ENCODE data around the gene GLTP. TPM values are rescaled to one million over a fixed set of nuclear protein-coding genes. Genes with fewer than 3 reads are reported as not detected.

The GLTP gene
- total RNA-seq, 1 experiment from 2014 or later, result 15.5 TPM

DNA sequence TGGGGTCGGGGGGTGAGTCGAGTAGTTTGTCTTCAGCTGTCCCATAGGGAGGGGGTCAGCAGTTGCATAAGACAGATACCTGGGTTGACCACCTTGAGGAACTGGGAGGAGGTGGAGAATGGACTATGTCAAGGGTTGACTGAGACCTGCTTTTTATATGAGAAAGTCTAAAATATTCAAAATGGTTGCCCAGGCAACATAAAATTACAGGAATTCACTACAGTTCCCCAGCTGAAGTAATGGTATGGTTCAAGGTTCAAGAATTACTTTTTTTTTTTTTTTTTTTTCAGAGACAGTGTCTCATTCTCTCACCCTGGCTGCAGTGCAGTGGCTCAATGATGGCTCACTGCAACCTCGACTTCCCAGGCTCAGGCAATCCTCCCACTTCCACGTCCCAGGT lies 14.6 kb upstream of the GLTP start:
- no peaks in the 10 kb centered on the region for H3K79me1 ChIP-seq (ENCODE audit: insufficient read depth, low read depth, low read length, poor library complexity, severe bottlenecking)
- no CpG with 5 or more reads among the region's 4 CpGs for WGBS (ENCODE audit: extremely low coverage, insufficient read length, low lambda C conversion rate)
- H3K9me3 ChIP-seq (ENCODE audit: control insufficient read depth, low read depth, low read length), result no peaks in the 10 kb centered on the region
- Mint-ChIP-seq H3K9me3 (no peaks in the 10 kb centered on the region; a peak in 1 of 5 replicates), H3K27me3 (ENCODE audit: low read depth) (peaks cover 92% of the 10 kb centered on the region), H3K36me3 (ENCODE audit: insufficient read depth in 1 of 3, low read depth in 3 of 3) (0 out of 7 replicates have a peak, but pooled peaks cover 0 to under 1% (median 0%) of the 10 kb centered on the region in 3 experiments), H3K4me3 (no peak overlapping the region), H3K27ac (no peak overlapping the region), H3K4me1 (peaks cover 2 to 9% of the 10 kb centered on the region in 2 experiments)
- H3K23ac ChIP-seq (ENCODE audit: insufficient read length, low read depth, low read length), result no peak overlapping the region
- H3K4me2 ChIP-seq (ENCODE audit: insufficient read depth, insufficient read length, low read length), result no peak overlapping the region
- no peak overlapping the region for H4K91ac ChIP-seq (ENCODE audit: insufficient read length, low read depth, low read length)
- no peaks in the 10 kb centered on the region for H4K20me1 ChIP-seq (ENCODE audit: control insufficient read depth, insufficient read depth, insufficient read length)
- H2AFZ ChIP-seq (ENCODE audit: low read length), result no peak overlapping the region
- H3K14ac ChIP-seq (ENCODE audit: insufficient read depth, low read length), result no peak overlapping the region
- no peak overlapping the region for H4K5ac ChIP-seq (ENCODE audit: insufficient read length, low read depth, low read length)
- H3K56ac ChIP-seq (ENCODE audit: insufficient read length, low read depth, low read length), result no peak overlapping the region
- H3K27ac ChIP-seq (ENCODE audit: insufficient read length, low read depth, low read length), result no peak overlapping the region
- no peak overlapping the region for H2BK12ac ChIP-seq (ENCODE audit: insufficient read length, low read depth, low read length)
- TF ChIP-seq, protein P1, sequence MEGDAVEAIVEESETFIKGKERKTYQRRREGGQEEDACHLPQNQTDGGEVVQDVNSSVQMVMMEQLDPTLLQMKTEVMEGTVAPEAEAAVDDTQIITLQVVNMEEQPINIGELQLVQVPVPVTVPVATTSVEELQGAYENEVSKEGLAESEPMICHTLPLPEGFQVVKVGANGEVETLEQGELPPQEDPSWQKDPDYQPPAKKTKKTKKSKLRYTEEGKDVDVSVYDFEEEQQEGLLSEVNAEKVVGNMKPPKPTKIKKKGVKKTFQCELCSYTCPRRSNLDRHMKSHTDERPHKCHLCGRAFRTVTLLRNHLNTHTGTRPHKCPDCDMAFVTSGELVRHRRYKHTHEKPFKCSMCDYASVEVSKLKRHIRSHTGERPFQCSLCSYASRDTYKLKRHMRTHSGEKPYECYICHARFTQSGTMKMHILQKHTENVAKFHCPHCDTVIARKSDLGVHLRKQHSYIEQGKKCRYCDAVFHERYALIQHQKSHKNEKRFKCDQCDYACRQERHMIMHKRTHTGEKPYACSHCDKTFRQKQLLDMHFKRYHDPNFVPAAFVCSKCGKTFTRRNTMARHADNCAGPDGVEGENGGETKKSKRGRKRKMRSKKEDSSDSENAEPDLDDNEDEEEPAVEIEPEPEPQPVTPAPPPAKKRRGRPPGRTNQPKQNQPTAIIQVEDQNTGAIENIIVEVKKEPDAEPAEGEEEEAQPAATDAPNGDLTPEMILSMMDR (conservative IDR thresholded peaks at IDR 0.05), result no peak
- no peak overlapping the region for H2AK5ac ChIP-seq (ENCODE audit: insufficient read length, low read length)
- no peak overlapping the region for H4K8ac ChIP-seq (replicated peaks; ENCODE audit: insufficient read length, low read depth, low read length)
- H3K4me1 ChIP-seq (ENCODE audit: insufficient read depth, low read length), result no peaks in the 10 kb centered on the region
- H3K9ac ChIP-seq (ENCODE audit: extremely low read depth, insufficient read length, low read length), result no peak overlapping the region
- H2BK5ac ChIP-seq (ENCODE audit: insufficient read length, low read length), result no peak overlapping the region
- no peak overlapping the region for H2BK20ac ChIP-seq (ENCODE audit: low read depth, low read length, poor library complexity, severe bottlenecking)
- DNase-seq, result no peak
- H2BK15ac ChIP-seq (ENCODE audit: low read depth, low read length), result no peak overlapping the region
- H3K4ac ChIP-seq (ENCODE audit: low read depth, low read length), result no peak overlapping the region
- peaks cover 3% of the 10 kb centered on the region for H3K23me2 ChIP-seq (ENCODE audit: insufficient read length, low read depth, low read length, poor library complexity, severe bottlenecking)
- no peak overlapping the region for H2BK120ac ChIP-seq (ENCODE audit: low read depth, low read length, poor library complexity, severe bottlenecking)
- H3K18ac ChIP-seq (ENCODE audit: insufficient read length, low read depth, low read length), result no peak overlapping the region
- no peaks in the 10 kb centered on the region for H3K79me2 ChIP-seq (ENCODE audit: insufficient read depth, low read length)
- peaks cover 32% of the 10 kb centered on the region; the same call in 1 of the 2 replicates for H3K27me3 ChIP-seq (ENCODE audit: insufficient read depth, low read length)
- H3T11ph ChIP-seq (ENCODE audit: low read length), result no peak overlapping the region

All from H9 (cell line).